GM21786 (cell line): Measurements from ENCODE around the gene TLE4.
"Not testable (repeated sequence)": the region's sequence is repeated elsewhere in the genome, so short reads cannot be mapped to it uniquely, and the experiment has no call there.

ENCODE experiments used
- ATAC-seq: cut with Tn5 transposase; IDR thresholded peaks from one replicate; pipeline ENCODE4 v1.9.1; 2021; ENCODE audit not compliant: unreplicated experiment

TLE4 gene

GRCh38 chr9:79630521-79631403 lies 59.0 kb downstream of the TLE4 start:
- ATAC-seq: peak; percentile 83

DNA sequence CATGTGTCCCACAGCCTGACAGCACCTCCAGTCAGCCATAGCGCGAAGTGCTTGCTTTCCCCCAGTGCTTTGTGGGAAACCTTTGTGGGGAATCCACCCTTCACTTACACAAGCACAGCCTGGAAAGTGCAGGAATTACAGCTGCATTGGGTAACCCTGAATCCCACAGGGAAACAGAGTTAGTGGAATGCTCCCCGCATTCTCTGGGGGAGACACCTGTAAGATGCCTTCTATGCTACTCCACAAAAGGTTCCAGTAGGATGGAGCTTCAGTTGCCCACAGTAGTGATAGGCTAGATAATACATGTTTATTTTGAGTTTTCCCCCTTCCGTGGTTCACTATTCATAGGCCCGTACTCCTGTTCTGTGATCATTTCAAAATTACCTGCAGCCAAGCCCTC lies 60.3 kb downstream of the TLE4 start:
- ATAC-seq: no peak

DNA sequence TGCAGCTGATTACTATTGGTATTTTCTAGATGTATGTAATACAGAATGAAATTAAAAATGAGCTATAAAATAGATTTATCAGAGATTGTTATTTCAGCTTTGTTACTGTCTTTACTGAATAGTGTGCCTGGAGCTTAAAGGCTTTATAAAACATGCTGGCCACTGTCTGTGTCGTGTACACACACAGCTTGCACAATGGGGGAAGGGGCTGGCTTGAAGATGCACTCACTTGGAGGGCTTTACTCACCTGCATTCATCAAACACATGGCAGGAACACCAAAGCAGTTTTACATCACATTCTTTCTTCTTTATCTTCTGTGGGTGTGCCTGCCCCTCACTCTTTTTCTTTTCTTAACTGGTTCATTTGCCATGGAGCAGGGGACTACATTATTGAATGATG lies 60.9 kb downstream of the TLE4 start:
- no peak for ATAC-seq

GRCh38 chr9:79633558-79633957 lies 61.8 kb downstream of the TLE4 start:
- ATAC-seq: no peak

- peak; percentile 77 for ATAC-seq
These were observed 65.6 kb downstream of the TLE4 start for GRCh38 chr9:79637177-79637925.

DNA sequence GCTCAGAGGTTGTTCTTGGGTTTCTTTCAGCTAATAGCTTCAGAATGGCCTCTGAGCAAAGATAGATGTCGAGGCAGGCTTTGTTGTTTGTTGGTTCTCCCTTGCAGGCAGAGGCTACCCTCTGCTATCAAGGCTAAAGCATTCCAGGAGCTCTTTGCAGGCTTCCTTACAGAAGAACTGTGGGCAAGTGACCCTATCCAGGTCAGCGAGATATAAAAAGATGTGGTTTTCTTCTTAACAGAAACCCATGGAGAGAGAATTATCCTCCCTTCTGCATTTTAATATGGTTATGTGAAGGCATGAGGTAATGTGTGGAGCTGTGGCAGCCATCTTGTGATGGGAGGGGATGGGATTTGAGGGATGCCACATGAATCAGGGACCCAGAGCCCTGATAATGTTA lies 67.0 kb downstream of the TLE4 start:
- ATAC-seq: no peak

DNA sequence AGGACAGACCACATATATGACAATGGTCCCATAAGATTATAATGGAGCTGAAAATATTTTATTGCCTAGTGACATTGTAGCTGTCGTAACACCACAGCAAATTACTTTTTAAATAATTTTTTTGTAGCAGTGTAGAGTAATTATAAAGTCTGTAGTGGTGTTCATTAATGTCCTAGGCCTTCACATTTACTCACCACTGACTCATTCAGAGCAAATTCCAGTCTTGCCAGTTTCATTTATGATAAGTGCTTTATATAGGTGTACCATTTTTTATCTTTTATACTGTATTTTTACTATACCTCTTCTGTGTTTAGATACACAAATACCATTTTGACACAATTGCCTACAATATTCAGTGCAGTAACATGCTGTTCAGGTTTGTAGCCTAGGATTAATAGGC lies 67.6 kb downstream of the TLE4 start:
- no peak for ATAC-seq

DNA sequence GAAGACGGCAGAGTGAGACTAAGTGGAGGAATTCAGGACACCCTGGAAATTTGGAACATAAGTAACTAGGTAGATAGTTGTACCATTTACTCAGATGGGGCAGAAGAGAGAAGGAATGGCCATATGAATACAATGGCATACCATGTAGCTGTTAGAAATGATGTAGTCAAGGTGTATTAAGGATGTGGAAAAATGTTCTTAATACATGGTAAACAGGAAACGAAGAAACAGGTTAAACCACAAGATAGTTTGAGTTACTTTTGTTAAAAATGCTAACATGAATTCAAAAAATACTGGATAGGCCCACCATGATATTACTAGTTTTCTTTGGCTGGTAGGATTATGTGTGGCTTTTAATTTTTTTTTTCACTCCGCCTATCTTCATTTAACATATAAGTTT lies 68.3 kb downstream of the TLE4 start:
- ATAC-seq: not testable (repeated sequence)

DNA sequence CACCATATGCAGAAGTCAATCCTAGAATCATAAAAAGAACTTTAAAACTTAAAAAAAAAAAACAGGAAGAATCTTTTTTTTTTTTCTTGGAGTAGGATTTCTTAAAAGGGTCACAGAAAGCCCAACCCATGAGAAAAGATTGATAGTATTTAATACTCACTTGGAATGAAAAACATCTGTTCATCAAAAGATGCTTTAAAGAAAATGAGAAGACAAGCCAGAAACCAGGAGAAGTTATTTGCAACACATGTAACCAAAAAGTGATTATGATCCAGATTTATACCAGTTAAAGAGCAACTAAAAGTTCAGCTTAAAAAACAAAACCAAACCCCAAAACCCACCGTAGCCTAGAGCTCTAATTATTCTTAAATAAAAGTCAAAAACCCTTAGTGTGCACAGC lies 69.3 kb downstream of the TLE4 start:
- ATAC-seq: no peak

DNA sequence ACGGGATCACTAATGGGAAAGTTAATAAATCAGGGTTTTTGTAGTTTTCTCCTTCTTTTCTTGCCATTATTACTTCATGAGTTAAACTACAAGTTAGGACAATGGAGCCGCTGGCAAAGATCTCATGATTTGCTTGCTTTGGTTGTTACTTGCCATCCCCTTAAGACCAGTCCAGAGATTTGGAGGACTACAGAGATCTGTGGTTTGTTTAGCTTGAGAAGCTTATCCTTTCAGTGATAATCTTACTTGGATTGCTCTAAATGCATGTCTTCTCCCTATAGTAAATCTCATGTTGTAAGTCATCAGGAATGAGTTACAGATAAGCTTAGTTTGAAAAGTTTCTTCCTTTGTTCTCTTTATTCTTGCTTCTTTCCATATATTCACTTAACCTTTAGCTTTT lies 70.9 kb downstream of the TLE4 start:
- no peak for ATAC-seq

DNA sequence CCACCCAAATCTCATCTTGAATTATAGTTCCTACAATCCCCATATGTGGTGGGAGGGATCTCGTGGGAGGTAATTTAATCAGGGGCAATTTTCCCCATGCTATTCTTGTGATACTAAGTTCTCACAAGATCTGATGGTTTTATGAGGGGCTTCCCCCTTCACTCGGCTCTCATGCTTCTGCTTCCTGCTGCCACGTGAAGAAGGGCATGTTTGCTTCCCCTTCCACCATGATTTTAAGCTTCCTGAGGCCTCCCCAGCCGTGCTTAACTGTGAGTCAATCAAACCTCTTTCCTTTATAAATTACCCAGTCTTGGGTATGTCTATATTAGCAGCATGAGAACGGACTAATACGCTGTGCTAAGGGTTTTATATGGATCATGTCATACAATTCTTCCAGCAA lies 72.3 kb downstream of the TLE4 start:
- no peak for ATAC-seq

DNA sequence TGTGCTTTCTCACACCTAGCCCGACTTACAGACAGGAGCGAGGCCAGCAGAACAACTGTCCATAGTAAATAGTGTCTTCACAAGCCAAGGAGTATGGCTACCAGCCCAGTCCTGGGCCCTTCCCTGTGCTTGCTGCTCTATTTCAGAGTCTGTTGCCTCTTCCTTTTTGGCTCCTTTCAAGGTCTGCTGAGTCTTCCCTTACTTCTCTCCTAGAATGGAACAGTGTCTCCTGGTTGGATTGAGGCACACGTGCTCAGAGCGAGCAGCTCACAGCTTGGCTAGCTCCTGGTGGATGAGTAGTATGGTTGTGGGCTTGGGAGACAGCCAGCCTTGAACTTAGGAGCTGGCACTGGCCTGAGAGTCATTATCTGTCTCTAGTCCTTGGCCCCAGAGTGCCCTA lies 72.8 kb downstream of the TLE4 start:
- no peak for ATAC-seq

DNA sequence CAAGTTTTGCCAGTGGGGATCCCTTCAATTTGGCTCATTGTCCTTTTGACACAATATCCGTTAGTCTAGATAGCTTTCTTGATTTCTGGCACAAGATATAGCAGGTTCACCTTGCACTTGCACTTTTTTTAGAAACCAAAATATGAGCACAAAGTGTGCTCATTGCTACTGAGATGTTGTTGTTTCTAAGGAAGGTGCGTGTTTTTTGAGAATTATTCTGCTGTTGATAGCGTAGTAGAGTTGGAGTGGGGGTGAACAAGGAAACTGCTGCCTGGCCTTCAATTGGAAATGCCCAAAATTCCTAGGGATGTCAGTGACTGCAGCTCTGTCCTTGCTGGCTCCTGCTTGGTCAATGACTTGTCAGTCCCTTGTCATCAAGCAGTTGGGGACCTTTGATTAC lies 73.3 kb downstream of the TLE4 start:
- ATAC-seq: no peak

DNA sequence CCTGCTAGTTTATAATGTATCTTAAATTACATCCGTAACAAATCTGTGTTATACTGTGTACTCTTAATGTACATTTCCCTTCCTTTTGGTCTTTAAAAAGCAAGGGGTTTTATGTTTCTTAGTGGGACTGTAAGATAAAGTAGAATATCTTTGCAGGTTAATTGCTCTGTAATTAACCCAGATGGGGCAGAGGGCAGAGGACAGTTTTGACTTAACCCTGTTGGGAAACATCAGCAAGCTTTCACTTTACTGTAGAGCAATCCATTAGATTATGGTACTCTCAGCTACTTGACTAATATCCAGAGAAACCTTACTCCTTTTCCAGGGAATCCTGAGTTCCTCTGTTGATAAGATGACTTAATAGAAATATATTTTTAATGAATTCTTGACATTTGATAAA lies 74.3 kb downstream of the TLE4 start:
- ATAC-seq: no peak

GRCh38 chr9:79651251-79651795 lies 79.6 kb downstream of the TLE4 start:
- ATAC-seq: no peak

DNA sequence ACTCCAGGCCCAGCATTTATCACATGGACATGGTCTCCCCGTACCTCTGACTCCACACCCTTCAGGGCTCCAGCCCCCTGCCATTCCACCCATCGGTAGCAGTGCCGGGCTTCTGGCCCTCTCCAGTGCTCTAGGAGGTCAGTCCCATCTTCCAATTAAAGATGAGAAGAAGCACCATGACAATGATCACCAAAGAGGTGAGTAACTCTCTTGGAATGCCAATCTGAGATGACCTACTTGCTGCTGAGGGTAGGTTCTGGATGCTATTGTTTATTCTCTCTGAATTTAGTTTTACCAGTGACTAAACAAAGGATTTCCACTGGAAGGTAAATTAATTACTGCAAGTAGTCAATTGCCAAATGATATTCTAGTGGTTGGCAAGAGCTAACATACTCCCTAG lies 80.8 kb downstream of the TLE4 start:
- no peak for ATAC-seq

GRCh38 chr9:79654591-79655382 lies 83.0 kb downstream of the TLE4 start:
- not testable (repeated sequence) for ATAC-seq

DNA sequence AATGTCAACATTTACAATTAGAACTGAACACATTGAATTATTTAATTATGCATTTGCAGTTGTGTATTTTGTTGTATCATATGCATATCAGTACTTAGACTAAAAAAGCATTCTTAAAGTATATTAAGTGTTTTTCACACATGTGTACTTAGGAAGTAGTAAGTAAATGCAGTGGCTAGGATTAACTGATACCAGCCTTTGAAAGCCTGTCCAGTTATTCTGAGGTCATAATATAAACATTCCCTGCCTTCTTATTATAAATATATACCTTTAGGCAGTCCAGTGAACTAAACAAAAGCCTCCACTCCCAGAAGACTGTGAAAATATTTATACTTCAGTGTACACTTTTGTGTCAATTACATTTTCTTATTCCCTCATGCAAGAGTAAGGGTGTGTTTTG lies 83.8 kb downstream of the TLE4 start:
- no peak for ATAC-seq

GRCh38 chr9:79656169-79656568 lies 84.4 kb downstream of the TLE4 start:
- ATAC-seq: no peak

GRCh38 chr9:79657891-79658290 lies 86.1 kb downstream of the TLE4 start:
- no peak for ATAC-seq

DNA sequence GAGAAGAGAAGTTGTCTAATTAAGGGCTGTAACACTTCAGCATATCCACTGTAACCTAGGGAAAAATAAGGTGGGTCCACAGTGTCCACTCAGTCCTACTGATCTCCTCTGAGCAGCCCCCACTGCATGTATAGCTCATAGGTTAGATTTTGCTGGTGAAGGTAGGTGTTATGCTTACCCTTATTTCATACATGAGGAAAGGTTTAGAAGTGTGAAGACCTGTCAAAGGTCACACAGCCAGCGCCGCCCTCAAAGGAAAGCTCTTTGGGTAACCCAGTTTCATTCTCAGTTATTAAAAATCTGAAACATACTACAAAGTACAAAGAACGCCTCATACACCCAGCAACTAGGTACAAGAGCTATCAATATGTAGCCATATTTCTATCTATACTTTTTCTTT lies 87.2 kb downstream of the TLE4 start:
- ATAC-seq: no peak
